GM18498 (cell line): ENCODE results near the gene GDI1.

ENCODE experiments used
- ATAC-seq: cut with Tn5 transposase; IDR thresholded peaks from one replicate; pipeline ENCODE4 v1.9.1; 2021; ENCODE audit warnings: mild to moderate bottlenecking, moderate library complexity; ENCODE audit not compliant: unreplicated experiment

GDI1 gene

DNA sequence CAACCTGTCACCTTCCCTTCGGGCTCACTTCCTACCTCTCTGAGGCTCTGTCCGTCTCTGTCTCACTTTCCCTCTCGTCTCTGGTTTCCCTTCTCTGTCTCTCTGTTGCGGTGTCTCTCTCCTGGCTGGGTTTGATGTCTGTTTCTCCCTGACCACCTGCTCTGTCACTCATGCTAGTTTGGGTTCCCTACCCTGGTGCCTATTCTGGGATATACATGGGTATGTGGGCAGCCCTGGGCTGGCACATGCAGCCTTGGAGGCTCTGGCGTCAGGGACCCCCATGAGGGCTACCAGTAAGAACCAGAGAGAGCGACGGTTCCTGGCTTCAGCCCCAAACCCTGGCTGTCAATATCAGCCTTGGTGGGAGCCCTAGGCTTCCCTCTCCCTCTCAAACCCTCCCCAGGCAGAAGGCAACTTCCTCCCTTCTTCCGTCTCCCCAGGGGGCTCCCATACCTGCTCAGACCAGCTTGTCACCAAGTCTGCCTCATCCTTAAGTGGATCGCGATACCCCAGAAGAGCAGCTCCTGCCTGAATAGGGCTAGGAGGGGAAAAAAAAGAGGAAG is 28.2 kb upstream of the GDI1 start:
- ATAC-seq = no peak

DNA sequence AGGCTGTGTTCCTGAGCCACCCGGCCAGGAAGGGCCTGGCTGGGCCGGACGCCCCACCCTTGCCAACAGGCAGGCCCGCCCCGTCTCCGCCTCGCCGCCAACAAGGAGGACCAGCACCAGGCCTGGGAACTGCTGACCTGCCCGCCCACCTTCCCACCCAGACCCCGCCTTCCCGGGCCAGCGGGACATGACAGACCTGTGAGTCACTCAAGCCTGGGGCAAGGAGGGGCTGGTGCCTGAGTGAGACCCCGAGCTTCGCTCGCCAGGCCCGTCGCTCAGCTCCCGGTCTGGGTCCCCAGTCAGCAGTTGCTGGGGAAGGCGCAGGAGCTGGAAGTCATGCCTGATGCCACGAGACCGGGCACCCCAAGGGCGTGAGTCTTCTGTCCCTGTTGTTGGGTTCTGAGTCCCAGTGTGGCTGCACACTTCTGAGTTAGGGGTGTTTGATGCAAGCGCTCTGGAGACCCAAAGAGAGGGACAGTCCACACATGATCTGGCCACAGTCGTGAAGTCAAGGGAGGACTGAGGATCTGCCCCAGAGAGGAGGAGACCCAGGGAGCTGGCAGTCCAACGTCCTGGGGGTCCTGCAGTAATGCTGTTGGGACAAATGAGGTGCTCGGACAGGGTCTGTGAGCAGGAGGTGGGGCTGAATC is 27.6 kb upstream of the GDI1 start, which contains the start of gene DNASE1L1:
TSS of gene DNASE1L1 (minus strand) at position 33 of the 650 bp plus-strand sequence. CDS start 3,686 bp downstream, outside the sequence.
- no peak for ATAC-seq

DNA sequence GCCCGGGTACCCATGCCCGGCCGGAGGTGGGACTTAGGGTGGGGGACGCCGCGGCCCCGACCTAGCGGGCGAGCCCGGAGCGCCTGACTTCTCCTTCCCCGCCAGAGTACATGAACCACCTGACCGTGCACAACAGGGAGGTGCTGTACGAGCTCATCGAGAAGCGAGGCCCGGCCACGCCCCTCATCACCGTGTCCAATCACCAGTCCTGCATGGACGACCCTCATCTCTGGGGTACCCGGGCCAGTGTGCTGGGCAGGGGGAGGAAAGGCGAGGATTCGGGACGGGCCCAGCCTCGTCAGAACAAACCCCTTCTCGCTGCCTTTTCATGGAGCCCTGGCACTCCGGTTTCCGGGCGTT is 25.0 kb upstream of the GDI1 start:
- ATAC-seq = peak; percentile 62

DNA sequence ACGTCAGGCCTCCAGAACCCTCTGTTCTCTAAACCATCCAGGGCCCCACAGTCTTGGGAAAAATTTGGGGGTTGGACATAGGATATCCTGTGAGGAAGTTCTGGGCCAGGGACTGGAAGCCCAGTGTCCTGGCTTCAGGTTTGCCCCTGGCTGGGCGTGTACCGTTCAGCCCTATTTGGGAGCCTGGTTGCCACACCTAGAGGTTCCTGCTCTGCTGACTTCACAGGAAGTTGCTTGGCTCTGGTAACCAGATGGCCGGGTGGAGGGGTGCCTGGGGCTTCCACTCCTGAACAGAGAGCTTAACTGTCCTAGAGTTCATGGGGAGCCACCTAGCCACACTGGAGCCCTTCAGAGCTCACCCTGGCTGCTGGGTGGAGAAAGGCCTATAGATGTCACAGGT is 24.5 kb upstream of the GDI1 start:
- no peak for ATAC-seq

DNA sequence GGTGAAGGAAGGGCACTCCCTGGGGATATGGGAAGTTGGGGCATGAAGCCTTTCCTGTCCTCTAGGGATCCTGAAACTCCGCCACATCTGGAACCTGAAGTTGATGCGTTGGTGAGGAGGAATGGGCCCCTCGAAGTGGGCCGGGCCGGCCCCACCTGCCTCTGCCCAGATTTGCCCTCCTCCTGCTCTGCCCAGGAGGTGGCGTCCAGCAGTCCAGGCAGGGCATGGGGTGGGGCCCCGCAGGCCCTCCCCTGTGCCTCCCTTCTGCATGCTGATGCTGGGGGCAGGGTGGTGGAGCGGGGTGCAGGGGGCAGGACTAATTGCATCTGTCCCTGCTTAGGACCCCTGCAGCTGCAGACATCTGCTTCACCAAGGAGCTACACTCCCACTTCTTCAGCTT is 23.8 kb upstream of the GDI1 start:
- no peak for ATAC-seq

DNA sequence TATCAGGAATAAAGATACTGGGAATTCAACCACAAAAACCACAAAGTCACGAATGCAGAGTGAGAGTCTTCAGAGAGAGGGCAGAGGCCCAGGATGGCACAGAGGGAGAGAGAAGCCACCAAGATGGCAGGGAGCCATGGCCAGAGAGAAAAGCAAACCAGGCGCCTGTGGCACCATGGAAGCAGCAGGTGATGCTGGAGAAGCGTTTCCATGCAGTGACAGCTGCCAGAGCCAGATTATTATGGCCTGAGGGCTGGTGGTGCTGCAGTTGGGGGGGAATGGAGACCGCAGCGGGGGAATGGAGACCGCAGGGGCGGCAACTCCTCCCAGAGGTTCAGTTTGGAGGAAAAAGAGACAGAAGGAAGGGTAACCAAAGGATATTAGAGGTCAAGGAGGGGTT is 19.8 kb upstream of the GDI1 start:
- ATAC-seq = no peak

DNA sequence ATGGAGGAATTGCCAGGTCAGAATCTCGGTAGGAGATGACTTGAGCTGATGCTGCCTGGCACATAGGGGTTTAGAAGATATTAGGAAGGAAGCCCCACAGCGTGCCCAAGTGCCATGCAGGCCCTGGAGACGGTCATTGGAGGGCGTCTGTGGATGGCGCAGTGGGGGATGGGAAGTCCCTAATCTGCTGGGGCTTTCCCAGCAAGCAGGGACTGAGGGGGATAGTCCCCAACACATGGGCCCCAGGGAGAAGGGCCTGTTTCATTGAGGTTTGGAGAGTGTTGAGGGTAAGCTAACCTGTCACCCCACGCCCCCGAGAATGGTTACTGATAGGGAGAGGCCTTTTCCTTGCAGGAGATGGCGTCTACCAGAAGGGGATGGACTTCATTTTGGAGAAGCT is 17.8 kb upstream of the GDI1 start:
- no peak for ATAC-seq

DNA sequence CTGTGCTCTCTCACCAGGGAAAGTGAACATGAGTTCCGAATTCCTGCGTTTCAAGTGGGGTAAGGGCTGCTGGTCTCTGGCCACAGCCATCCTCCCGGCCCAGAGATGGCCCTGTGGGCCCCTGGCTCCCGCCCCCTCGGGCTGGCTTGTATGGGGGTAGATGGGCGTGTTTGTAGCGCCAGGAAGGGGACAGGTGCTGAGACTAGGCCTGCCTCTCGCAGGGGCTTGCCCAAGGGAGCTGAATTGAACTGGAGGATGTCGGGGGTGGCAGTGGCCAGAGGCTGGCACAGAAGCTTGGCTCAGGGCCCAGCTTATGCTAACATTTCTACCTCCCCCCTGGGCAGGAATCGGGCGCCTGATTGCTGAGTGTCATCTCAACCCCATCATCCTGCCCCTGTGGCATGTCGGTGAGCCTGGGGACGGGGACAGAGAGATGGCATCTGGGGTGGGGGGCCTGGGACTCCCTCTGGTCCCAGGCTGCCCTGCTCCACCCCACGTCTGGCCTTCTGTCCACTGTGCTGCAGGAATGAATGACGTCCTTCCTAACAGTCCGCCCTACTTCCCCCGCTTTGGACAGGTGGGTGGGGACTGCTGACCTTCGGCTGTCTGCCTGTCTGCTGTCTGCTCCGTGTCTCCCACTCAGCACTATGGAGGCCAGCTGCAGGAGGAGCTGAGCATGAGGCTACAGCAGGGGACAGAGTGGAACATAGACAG is 17.1 kb upstream of the GDI1 start:
- no peak for ATAC-seq

DNA sequence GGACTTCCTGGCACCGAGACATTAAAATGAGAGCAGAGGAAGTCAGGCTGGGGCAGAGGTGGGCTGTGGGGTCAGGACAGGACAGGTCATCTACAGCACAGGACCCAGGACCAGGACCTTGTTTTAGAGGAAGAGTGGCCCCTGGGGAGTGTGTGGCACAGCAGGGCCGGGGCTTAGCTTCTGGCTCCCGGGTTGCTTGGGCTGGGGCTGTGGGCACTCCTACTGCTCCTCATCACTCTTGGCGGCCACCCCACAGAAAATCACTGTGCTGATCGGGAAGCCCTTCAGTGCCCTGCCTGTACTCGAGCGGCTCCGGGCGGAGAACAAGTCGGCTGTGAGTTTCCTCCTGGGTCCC is 16.6 kb upstream of the GDI1 start:
- ATAC-seq = no peak

DNA sequence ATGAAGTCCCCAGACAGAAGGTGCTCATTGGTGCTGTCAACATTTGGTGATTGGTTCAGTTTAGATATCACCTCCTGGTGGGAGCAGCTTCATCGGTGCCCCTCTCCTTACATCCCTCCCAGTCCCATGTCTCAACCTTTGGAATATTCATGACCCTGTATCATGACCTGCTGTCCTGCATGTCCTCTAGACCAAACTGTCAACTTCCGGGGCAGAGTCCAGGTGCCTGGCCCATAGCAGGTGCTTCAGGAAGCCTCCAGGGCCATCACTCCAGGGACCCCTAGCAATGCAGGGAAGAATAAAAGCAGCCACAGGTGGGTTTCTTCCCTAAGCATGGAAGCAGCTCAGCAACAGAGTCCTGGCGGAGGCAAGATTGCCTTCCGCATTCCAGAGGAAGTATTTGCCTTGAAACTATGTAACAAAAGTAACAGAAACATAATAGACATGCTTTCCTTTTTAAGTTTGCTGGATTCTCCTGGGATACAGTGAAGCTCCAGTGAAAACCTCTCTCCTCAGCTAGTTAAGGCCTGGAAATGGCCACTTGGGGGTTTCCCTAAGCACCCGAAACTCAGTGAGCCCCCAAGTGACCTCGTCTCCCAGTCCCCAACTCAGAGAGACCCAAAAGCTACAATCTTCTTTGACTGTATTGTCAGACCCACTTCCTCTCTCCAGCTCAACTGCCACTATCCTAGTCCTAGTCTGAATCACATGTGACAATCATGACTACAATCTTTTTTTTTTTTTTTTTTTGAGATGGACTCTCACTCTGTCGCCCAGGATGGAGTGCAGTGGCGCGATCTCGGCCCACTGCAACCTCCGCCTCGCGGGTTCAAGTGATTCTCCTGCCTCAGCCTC is 9.8 kb upstream of the GDI1 start:
- no peak for ATAC-seq

DNA sequence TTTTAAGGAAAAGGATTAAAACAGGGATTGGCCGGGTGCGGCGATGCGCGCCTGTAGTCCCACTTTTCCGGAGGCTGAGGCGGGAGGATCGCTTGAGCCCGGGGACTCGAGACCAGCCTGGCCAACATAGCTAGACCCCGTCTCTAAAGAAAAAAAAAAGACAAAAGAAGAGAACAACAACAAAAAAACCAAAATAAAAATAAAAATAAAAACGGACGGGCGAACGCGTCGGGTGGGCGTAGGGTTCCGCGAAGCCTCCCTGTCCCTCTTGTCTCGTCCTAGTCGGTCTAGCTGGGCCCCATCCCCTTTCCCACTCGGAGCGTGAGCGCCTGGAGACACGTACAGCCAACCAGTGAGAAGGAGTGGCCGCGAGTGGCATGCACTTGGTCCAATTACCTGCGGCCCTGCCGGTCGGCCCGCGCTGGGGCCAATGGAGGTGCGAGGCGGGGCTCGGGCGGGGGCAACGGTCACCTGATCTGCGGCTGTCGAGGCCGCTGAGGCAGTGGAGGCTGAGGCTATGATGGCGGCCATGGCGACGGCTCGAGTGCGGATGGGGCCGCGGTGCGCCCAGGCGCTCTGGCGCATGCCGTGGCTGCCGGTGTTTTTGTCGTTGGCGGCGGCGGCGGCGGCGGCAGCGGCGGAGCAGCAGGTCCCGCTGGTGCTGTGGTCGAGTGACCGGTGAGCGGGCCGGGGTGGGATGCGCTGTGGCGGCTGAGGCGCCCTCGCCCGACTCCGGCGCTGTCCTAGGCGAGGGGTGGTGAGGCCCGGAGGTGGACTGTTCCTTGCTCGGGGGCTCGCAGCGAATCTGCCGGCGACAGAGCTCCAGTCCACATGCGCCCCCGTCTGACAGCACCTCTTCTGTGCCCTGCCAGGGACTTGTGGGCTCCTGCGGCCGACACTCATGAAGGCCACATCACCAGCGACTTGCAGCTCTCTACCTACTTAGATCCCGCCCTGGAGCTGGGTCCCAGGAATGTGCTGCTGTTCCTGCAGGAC is 8.5 kb upstream of the GDI1 start, which contains the start of gene ATP6AP1:
TSS of gene ATP6AP1 (plus strand) at position 502 of the 996 bp plus-strand sequence. CDS start at position 518, 16 bp downstream.
- ATAC-seq = peak; percentile 98

DNA sequence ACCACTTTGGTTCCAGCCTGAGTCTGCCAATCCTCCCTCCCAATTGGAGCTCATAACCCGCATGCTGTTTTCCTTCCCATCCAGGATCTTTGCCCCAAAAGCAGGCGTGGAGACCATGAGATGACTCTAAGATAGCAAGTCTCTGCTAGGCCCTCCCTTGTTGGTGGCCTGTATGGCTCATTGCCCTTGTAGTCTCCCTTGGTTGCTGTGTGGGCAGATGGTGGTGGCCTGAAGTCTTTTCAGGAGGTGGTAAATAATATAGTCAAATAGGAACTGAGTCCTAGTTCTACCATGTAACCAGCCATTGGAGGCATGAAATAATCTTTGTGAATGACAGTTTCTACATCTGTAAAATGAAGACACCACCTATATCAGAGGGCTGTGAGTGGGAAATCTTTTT is 7.2 kb upstream of the GDI1 start:
- no peak for ATAC-seq

DNA sequence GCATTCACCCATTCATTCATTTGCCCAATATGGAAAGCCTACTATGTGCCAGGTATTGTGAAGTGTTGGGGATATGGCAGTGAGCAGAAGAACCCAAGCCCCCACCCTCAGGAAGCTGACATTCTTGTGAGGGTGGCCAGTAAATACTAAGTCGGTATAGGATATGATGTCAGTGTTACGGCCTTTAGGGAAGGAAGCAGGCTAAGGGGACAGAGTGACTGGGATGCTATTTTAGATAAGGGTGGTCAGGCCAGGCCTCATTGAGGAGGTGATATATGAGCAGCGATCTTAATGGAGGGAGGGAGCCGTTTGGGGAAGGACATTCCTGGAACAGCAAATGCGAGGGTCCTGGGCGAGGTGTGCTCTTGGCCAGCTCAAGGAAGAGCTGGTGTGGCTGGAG is 6.5 kb upstream of the GDI1 start:
- no peak for ATAC-seq

DNA sequence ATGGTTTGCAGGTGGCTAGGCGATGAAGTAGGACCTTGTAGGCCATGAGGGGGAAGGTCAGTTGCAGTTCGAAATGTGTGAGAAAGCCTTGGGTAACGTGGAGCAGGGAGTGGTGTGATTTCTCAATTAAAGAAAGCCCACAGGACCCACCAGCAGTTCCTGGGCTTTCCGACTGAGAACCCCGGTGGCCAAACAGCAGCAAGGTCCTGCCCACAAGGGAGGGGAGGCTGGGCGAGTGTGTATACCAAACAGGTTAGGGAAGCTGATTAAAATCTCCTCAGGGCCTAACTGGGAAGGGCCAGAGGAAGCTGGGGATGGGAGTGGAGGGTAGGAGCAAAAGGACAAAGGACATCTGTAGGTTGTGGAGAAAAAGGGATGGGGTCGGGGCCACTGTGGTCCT is 6.0 kb upstream of the GDI1 start:
- ATAC-seq = no peak

DNA sequence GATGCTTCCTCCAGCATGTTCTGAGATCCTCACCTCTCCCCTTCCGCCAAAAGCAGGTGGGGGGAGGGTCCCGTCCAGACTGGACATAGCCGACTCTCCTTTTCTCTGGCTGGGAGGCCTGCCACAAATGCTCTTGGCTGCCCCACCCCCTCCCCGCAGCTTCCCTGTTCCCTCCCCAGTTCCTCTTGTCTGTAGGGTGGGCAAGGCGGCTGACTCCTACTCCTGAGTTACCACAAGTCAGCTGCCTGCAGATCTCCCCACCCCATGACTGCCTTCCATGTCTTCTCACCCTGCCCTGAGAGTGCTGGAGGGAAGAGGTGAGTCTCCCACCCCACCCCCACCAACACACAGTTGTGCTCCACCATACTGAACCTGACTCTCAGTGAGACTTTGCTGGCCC is 5.6 kb upstream of the GDI1 start:
- ATAC-seq = no peak

DNA sequence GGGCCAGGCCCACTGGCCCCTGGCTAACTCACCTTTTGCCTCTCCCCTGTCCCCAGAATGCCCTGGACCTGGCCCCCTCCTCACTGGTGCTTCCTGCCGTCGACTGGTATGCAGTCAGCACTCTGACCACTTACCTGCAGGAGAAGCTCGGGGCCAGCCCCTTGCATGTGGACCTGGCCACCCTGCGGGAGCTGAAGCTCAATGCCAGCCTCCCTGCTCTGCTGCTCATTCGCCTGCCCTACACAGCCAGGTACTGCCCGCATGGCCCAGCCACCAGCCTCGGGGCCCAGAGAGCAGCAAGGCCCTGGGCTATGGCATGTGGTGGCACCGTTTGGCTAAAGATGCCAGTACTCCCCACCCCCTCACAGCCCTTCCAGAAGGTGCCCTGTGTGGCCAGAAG is 4.7 kb upstream of the GDI1 start:
- ATAC-seq = no peak

DNA sequence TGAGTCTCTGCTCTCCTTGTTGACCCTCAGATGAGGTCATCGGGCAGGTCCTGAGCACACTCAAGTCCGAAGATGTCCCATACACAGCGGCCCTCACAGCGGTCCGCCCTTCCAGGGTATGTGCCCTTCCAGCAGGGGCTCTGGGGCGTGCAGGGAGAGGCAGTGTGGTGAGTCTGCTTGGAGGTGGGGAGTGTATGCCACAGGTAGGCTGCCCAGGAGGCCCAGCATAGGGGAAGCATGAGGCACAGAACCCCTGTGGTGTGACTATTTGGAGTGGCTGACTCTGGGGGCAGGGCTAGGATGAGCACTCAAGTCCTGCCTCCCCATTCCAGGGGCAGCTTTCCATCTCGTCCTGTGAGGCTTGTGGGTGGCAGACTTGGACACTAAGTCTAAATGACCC is 3.3 kb upstream of the GDI1 start:
- ATAC-seq = no peak

DNA sequence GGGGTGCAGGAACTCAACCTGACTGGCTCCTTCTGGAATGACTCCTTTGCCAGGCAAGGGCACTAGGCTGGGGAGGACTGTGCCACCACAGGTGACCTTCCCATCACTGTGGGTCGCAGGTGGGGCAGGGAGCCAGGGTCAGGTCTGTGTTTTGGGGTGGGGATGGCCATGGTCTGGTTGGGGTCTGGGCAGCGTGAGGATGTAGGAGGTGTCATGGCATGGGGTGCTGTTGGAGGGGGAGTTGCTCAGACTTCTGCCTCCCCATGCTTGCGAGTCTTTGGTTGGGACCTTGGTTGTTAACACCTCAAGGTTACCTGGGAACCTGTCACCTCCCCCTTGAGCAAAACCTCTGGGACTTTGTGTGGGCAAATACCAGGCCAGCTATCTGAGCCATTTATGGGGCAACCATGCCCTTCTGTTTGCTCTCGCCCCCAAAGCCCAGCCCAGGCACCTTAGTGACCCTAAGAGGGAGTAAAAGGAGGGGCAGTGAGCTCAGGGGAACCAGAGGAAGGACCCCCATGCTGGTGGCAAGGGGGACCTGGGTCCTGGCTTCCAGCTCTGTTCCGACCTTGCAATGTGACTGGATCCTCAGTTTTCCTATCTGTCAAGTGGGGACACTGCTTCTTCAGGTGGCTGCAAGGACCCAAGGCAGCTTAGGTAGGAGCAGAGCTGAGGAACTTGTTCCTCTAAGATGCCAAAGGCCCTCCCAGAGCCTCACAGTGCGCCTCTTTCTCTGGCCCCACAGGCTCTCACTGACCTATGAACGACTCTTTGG is 2.4 kb upstream of the GDI1 start:
- no peak for ATAC-seq

DNA sequence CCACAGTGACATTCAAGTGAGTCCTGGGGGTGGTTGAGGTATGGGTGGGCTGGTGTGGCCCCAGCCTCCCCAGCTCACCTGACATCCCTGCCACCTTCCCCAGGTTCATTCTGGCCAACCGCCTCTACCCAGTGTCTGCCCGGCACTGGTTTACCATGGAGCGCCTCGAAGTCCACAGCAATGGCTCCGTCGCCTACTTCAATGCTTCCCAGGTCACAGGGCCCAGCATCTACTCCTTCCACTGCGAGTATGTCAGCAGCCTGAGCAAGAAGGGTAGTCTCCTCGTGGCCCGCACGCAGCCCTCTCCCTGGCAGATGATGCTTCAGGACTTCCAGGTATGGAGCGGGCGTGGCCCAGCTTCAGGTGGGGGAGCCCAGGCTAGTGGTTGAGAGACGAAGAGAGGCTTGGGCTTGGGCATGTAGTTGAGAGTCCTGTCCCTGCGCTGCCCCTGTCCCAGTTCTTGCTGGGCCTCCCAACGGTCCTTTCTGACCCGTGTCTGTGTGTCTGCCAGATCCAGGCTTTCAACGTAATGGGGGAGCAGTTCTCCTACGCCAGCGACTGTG is 1.7 kb upstream of the GDI1 start:
- no peak for ATAC-seq
